MM.1S (cell line): ENCODE data around the gene AMBRA1.

Source experiments
- DNase-seq: peaks from one replicate; pipeline ENCODE4 v3.0.0-alpha.2; 2015
- H2AFZ ChIP-seq: fragments of 300-600 bp; sonication (generic); 2 replicates; pipeline ENCODE4 v1.6.0; 2016; ENCODE audit warnings: antibody characterized with exemption, low read length
- H3F3A ChIP-seq: fragments of 300-600 bp; sonication (generic); 2 replicates; pipeline ENCODE4 v1.6.1; 2016; ENCODE audit warnings: mild to moderate bottlenecking, antibody characterized with exemption, low read length, moderate library complexity, mixed read lengths; ENCODE audit not compliant: insufficient read depth
- H3K27ac ChIP-seq: fragments of 300-600 bp; sonication (generic); 2 replicates; pipeline ENCODE4 v1.5.1; 2016; ENCODE audit warnings: mild to moderate bottlenecking, low read length
- H3K27me3 ChIP-seq: fragments of 300-600 bp; sonication (generic); replicated peaks from 2 replicates; pipeline ENCODE4 v1.6.0; 2016; ENCODE audit warnings: low read length; ENCODE audit not compliant: insufficient read depth
- H3K36me3 ChIP-seq: fragments of 300-600 bp; sonication (generic); replicated peaks from 2 replicates; pipeline ENCODE4 v1.6.1; 2016; ENCODE audit warnings: mild to moderate bottlenecking, low read length, mixed read lengths; ENCODE audit not compliant: insufficient read depth
- H3K4me1 ChIP-seq: fragments of 300-600 bp; sonication (generic); 2 replicates; pipeline ENCODE4 v1.6.1; 2016; ENCODE audit warnings: low read length, mixed read lengths
- H3K4me2 ChIP-seq: fragments of 300-600 bp; sonication (generic); 2 replicates; pipeline ENCODE4 v1.6.0; 2016; ENCODE audit warnings: low read depth, low read length
- H3K4me3 ChIP-seq: fragments of 300-600 bp; sonication (generic); 2 replicates; pipeline ENCODE4 v1.5.1; 2016; ENCODE audit warnings: low read length, mixed read lengths
- H3K79me2 ChIP-seq: fragments of 300-600 bp; sonication (generic); 2 replicates; pipeline ENCODE4 v1.6.1; 2016; ENCODE audit warnings: mixed run types, low read length, mixed read lengths
- H3K9ac ChIP-seq: fragments of 300-600 bp; sonication (generic); 2 replicates; pipeline ENCODE4 v1.6.1; 2016; ENCODE audit warnings: low read length, mixed read lengths
- H3K9me2 ChIP-seq: fragments of 300-600 bp; sonication (generic); replicated peaks from 2 replicates; pipeline ENCODE4 v1.6.1; 2016; ENCODE audit warnings: mild to moderate bottlenecking, low read length, mixed read lengths; ENCODE audit not compliant: insufficient read depth
- H3K9me3 ChIP-seq: fragments of 300-600 bp; sonication (generic); replicated peaks from 2 replicates; pipeline ENCODE4 v1.6.1; 2016; ENCODE audit warnings: mild to moderate bottlenecking, low read length, mixed read lengths; ENCODE audit not compliant: insufficient read depth
- H4K20me1 ChIP-seq: fragments of 300-600 bp; sonication (generic); 2 replicates; pipeline ENCODE4 v1.6.1; 2016; ENCODE audit warnings: mild to moderate bottlenecking, low read length, moderate library complexity, mixed read lengths; ENCODE audit not compliant: insufficient read depth
- EZH2 ChIP-seq: fragments of 300-600 bp; sonication (generic); optimal IDR thresholded peaks from 2 replicates; pipeline ENCODE3; 2017; ENCODE audit warnings: low read depth, mild to moderate bottlenecking, antibody characterized with exemption, low read length, mixed read lengths
- EZH2phosphoT487 ChIP-seq: fragments of 300-600 bp; sonication (generic); IDR thresholded peaks from 2 replicates; pipeline ENCODE4 v1.6.1; 2018; ENCODE audit warnings: antibody characterized with exemption, low read length
- TF ChIP-seq, protein P1 (sequence below): fragments of 300-600 bp; sonication (generic); IDR thresholded peaks from 2 replicates; pipeline ENCODE4 v1.5.1; 2016; ENCODE audit warnings: antibody characterized with exemption, low read length, mixed read lengths

The AMBRA1 gene

DNA sequence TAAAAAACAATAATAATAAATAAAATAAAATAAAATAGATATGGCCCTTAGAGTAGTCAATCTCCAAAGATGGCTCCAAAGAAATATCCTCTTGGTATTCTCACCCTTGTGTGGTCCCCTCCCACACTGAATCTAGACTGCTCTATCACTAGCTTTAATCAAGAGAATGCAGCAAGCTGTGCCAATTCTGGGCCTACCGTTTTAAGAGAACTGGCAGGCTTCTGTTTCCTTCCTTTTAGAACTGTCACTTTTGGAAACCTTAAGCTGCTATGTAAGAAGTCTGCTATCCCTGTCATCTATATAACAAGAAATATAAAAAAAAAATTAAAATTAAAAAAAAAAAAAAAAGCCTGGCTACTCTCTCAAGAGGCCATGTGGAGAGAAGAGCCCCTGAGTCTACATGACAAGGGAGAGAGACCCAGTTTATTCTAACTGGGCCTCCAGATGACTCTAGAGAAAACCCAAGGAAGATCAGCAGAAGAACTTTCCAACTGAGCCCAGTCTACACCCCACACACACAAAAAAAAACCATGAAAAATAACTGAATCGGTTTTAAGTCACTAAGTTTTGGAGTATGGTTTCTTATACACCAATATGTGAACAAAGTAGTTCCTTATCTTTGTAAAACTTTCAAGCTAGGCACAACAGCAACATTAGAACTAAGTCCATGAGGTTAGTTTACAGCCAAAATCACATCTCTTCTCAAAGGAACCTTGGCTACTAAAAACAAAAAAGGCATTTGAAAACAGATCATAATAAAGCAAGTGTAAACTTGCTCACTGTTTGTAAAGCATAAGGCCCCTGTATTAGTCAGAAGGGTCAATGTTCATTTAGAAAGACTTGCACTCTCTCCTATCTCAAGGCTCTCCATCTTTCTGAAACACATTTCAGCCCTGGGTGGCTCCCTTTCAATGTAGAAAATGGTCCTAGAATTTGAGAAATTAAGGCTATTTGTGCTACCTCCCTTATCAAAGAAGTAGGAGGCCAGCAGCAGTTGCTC lies 67.3 kb downstream of the AMBRA1 start:
- Histone ChIP-seq H3K4me2 (no peak overlapping the region), H3K9me2 (no peaks in the 10 kb centered on the region), H3K4me1 (peaks cover 12% of the 10 kb centered on the region; the same call in 1 of the 2 replicates), H3K27me3 (no peaks in the 10 kb centered on the region), H3K36me3 (no peaks in the 10 kb centered on the region), H3K79me2 (peaks cover 65% of the 10 kb centered on the region), H3K9ac (no peak overlapping the region), H3K4me3 (no peak overlapping the region), H4K20me1 (0 out of 2 replicates have a peak, but pooled peaks cover 6% of the 10 kb centered on the region), H2AFZ (no peak overlapping the region), H3F3A (no peaks in the 10 kb centered on the region), H3K27ac (no peak overlapping the region), H3K9me3 (no peaks in the 10 kb centered on the region)
- DNase-seq = no peak
- no peak for TF ChIP-seq EZH2phosphoT487
- no peak for TF ChIP-seq EZH2
- TF ChIP-seq, protein P1, sequence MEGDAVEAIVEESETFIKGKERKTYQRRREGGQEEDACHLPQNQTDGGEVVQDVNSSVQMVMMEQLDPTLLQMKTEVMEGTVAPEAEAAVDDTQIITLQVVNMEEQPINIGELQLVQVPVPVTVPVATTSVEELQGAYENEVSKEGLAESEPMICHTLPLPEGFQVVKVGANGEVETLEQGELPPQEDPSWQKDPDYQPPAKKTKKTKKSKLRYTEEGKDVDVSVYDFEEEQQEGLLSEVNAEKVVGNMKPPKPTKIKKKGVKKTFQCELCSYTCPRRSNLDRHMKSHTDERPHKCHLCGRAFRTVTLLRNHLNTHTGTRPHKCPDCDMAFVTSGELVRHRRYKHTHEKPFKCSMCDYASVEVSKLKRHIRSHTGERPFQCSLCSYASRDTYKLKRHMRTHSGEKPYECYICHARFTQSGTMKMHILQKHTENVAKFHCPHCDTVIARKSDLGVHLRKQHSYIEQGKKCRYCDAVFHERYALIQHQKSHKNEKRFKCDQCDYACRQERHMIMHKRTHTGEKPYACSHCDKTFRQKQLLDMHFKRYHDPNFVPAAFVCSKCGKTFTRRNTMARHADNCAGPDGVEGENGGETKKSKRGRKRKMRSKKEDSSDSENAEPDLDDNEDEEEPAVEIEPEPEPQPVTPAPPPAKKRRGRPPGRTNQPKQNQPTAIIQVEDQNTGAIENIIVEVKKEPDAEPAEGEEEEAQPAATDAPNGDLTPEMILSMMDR = no peak

GRCh38 chr11:46524201-46524770 lies 69.5 kb downstream of the AMBRA1 start:
- no peak for TF ChIP-seq EZH2
- TF ChIP-seq, protein P1 = no peak
- TF ChIP-seq EZH2phosphoT487 = no peak
- Histone ChIP-seq H3K9me3 (no peaks in the 10 kb centered on the region), H3K36me3 (no peaks in the 10 kb centered on the region), H2AFZ (no peak overlapping the region), H4K20me1 (no peaks in the 10 kb centered on the region), H3K27me3 (no peaks in the 10 kb centered on the region), H3F3A (no peaks in the 10 kb centered on the region), H3K4me1 (peaks cover 12% of the 10 kb centered on the region; the same call in 1 of the 2 replicates), H3K4me2 (no peak overlapping the region), H3K4me3 (no peak overlapping the region), H3K79me2 (peaks cover 61% of the 10 kb centered on the region), H3K9me2 (no peaks in the 10 kb centered on the region), H3K27ac (no peak overlapping the region), H3K9ac (no peak overlapping the region)
- no peak for DNase-seq

DNA sequence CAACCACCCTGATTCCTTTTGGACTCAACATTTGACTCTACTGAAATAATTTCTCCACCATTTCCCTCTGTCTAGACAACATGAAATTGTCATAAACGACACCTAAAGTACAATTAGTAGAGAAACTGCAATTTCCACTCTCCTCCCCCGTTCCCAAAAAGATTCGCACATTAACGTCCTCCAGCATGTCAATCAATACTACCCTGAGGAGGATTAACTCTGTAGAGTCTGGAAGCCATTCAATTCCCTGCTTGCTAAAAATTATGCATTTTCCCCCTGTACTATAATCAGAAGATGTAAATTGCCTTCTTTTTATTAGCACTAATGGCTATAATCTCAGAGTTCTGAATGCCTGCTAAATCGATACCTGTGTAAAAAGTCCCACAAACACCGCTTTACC lies 70.5 kb downstream of the AMBRA1 start:
- peaks cover 60% of the 10 kb centered on the region for H3K79me2 ChIP-seq
- no peaks in the 10 kb centered on the region for H3K36me3 ChIP-seq
- H3K27ac ChIP-seq = no peak overlapping the region
- no peaks in the 10 kb centered on the region for H4K20me1 ChIP-seq
- H2AFZ ChIP-seq = no peak overlapping the region
- H3K4me2 ChIP-seq = no peak overlapping the region
- no peaks in the 10 kb centered on the region for H3K27me3 ChIP-seq
- H3F3A ChIP-seq = no peaks in the 10 kb centered on the region
- DNase-seq = no peak
- no peak overlapping the region for H3K4me3 ChIP-seq
- peaks cover 4% of the 10 kb centered on the region; the same call in 1 of the 2 replicates for H3K4me1 ChIP-seq
- H3K9me3 ChIP-seq = no peaks in the 10 kb centered on the region
- H3K9ac ChIP-seq = no peak overlapping the region
- H3K9me2 ChIP-seq = no peaks in the 10 kb centered on the region
- TF ChIP-seq EZH2 = no peak
- TF ChIP-seq EZH2phosphoT487 = no peak
- TF ChIP-seq, protein P1 = no peak
